KBM-7 (cell line): ENCODE data around the gene MYH11.

ENCODE experiments used
- DNase-seq: peaks from one replicate; pipeline ENCODE4 v3.0.0-alpha.2; 2015
- in situ Hi-C: fragments of 300-500 bp; cut with MboI; formaldehyde crosslinking; loops from 2 replicates; pipeline ENCODE4 v1.14.3; 2020; ENCODE audit warnings: low sequenced_read_pairs, low pct_unique_long_range_greater_than_20kb, mixed read lengths

The MYH11 gene

DNA sequence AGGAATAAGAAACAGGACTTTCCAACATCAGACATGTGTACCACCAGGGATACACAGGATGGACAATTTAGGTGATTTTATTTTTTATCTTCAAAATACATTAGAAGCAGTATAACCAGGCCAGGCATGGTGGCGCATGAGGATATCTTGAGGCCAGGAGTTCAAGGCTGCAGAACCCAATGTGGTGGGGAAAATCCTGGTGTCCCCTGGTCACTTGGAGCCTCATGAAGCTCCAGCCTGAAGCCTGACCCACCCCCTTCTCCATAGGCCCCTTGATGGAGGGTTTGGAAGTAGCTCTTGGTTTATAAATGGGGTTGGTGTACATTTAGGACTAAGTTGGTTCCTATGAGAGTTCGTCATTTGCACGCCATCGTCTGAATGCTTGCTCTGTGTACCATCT is 88.6 kb downstream of the MYH11 start:
- in situ Hi-C loops = no loop called here
- DNase-seq = no peak

DNA sequence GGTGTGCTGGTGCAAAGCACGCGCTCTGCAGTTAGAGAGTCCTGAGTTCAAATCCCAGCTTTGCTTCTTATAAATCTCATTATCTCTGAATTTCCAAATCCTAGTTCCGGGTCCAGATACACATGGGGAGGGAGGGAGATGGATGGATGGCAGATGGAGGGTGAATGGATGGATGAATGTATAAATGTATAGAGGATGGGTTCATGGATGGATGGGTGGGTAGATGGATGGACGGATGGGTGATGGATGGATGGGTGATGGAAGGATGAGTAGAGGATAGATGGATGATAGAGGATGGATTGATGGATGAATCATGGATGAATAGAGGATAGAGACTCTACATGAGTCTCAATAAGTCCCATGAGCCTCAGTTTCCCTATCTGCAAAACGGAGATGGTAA is 89.9 kb downstream of the MYH11 start:
- no peak for DNase-seq
- in situ Hi-C loops = no loop called here

DNA sequence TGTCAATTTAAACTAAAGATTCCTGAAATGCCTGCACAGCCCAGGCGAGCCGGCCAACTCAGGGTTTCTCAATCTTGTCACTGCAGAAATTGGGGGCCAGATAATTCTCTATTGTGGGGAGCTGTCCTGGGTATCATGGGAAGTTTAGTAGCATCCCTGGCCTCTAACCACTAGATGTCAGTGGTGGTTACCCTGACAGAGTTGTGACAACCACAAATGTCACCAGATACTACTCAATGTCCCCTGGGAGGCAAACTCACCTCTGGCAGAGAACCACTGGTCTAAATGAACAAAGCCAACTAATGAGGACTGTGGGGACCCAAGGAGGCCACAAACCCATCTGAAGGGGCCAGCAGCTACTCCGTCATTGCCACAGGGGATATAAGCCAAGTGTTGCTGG is 90.9 kb downstream of the MYH11 start:
- DNase-seq = peak; percentile 73
- in situ Hi-C loops = no loop called here

DNA sequence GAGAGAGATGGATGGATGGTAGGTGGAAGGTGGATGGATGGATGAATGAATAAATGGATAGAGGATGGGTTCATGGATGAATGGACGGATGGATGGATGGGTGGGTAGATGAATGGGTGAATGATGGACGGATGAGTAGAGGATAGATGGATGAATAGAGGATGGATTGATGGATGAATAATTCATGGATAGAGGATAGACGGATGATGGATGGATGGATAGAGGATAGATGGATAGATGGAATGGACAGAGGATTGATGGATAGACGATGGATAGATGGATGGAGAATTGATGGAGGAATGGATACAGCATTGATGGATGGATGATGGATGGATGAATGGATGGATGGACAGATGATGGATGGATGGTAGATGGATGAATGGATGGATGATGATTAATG is 91.7 kb downstream of the MYH11 start:
- DNase-seq = no peak
- in situ Hi-C loops = no loop called here

DNA sequence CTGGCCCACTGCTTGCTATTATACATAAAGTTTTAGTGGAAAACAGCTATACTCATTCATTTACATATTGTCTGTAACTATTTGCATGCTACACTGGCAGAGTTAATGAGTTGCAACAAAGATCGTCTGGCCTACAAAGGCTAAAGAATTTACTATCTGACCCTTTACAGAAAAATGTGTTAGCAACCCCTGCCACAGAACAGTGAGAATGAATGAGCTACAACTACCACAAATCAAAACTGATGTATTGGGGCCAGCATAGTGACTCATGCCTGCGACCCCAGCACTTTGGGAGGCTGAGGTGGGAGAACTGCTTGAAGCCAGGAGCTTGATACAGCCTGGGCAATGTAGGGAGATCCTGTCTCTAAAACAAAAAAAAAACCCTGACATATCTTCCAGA is 92.7 kb downstream of the MYH11 start:
- in situ Hi-C loops = no loop called here
- no peak for DNase-seq

DNA sequence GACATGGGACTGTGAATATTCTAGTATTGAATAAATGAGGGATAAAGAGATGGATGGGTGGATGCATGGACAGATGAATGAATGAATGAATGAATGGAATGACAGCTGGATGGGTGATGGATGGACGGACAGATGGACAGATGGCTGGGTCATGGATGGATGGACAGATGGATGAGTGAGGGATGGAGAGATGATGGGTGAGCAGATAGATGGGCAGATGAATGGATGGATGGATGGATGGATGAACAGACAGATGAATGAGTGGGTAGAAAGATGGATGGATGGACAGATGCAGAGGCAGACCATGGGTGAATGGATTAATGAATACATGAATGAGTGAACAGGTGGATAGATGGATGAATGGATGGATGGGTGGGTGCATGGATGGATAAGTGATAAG is 96.7 kb downstream of the MYH11 start:
- in situ Hi-C loops = no loop called here

DNA sequence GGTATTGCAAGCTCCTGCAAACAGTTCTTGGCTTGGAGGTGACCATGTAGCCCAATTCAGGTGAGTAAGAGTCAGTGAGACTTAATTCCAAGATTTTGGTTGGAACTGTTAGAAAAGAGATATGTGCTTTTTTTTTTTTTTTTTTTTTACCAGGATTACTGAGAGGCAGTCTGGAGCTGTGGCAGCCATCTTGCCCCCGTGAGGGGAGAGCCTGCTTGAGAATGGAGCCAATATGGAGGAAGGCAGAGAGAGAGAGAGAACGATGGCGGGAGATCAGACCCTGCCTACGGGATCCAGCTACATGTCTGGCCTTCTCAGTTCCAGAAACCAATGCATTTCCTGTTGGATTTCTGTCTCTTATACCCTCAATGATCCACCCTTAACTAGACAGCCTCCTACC is 97.8 kb downstream of the MYH11 start:
- in situ Hi-C loops = no loop called here
- DNase-seq = no peak

More for the DNA sequence above, 96.7 kb downstream of the MYH11 start:
- DNase-seq = no peak

DNA sequence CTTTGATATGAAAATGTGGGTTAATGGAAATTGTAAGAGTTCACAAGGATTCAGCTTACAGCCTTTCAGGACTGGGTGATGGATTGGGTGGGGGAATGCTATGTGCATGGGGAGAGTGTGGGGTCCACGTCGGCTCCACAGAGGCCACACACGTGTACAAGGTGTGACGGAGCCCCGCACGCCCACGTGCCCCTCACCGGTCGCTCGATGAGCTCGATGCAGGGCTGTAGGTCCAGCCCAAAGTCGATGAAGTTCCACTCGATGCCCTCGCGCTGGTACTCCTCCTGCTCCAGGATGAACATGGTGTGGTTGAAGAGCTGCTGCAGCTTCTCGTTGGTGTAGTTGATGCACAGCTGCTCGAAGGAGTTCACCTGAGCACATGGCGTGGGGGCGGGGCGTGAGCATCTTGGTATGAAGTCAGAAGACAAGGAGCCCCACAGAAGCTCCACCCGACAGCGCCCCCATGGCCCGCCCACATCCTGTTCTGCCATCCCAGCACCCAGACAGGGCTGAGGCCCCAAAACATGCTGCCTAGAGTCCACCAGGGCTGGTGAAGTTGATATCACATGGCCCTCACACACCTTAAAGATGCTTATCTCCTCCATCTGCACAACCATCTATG is 99.1 kb downstream of the MYH11 start:
- in situ Hi-C loops = no loop called here
- DNase-seq = no peak

DNA sequence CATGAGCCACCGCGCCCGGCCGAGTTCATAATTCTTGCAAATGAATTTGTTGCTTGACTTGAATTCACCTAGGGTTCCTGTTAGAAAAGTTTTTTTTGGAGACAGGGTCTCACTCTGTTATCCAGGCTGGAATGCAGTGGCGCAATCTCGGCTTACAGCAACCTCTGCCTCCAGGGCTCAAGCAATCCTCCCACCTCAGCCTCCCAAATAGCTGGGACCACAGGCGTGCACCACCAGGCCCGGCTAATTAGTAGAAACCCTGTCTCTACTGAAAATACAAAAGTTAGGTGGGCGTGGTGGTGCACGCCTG is 99.8 kb downstream of the MYH11 start:
- in situ Hi-C loops = no loop called here

DNA sequence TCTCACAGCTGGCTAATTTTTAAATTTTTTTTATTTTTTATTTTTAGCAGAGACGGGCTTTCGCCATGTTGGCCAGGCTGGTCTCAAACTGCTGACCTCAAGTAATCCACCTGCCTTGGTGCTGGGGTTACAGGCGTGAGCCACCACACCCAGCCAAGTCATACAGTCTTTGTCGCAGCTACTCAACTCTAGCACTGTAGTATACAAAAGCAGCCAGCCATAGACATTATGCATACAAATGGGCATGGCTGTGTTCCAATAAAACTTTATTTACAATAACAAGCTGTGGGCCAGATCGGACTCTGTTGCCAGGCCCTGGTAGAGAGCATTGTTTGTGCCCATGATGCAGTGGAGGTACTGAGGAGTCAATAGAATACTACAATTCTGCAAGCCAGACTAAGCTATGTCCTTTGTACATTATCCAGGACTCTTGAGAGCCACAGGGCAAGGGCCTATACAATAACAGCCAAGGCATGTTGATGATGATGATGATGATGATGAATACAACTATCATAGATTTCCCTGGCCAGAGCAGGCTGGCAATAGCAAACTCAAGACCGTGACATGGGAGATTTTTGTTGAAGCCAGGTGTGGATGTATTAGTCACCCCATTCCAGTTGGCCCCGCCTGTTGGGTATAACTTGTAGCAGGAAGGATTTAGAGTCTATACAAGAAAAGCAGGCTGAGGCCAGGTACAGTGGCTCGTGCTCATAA is 101.8 kb downstream of the MYH11 start:
- in situ Hi-C loops = no loop called here
- DNase-seq = no peak

More for the DNA sequence above, 99.8 kb downstream of the MYH11 start:
- no peak for DNase-seq

DNA sequence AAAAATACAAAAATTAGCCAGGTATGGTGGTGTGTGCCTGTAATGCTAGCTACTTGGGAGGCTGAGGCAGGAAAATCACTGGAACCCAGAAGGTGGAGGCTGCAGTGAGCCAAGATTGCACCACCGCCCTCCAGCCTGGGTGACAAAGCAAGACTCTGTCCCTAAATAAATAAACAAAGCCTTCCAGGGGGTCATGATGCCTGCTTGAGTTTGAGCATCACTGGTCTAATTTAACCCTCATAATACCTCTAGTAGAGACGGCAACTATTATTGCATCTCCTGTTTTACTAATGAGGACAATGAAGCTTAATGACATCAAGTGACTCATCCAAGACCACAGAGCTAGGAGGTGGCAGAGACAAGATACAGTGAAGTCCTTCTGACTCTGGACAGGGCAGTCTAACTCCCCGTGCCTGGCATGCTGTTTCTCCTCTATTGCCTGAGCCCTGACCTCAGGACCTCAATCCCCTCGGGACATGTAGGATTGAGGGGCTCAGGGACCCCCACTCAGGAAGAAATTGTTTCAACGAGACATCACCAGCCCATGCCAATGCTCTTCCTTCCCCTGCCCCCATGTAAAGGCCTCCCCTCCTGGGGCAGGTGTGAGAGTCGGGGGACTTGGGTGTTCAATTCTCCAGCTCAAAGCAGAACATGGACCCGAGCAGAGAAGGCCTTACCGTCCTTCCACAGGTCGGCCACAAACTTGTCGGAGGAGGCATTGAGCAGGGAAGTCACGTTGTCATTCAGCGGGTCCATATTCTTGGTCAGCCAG is 103.9 kb downstream of the MYH11 start:
- DNase-seq = no peak

DNA sequence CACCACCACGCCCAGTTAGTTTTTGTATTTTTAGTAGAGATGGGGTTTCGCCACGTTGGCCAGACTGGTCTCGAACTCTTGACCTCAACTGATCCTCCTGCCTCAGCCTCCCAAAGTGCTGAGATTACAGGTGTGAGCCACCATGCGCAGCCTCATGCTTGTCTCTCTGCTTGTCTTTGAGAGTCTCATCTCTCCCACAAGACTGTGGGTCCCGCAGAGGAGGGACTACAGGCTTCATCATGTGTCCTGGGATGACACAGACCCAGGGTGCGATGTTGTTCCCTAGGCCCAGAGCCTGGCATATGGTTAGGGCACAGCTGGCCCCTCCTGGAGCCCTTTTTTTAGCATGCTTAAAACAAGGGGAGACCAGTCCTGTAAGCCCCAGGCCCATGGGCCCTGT is 104.9 kb downstream of the MYH11 start:
- in situ Hi-C loops = no loop called here
- DNase-seq = no peak

More for the DNA sequence above, 103.9 kb downstream of the MYH11 start:
- in situ Hi-C loops = no loop called here

DNA sequence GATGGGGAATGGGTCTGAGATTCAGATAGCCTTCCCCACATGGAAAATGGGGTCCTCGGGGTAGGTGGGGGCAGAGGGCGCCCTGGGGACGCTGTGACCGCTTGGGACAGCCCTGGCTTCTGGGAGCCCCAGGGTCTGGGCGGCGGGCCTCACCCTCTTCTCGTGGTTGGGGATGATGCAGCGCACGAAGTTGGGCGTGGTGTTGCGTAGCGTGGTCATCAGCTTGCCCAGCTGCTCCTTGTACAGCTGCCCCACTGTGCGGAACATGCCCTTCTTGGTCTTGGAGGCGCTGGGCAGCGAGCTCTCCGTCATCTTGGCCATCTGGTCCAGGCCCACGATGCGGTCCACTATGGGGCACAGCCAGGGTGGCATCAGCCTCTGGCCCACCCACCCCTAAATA is 106.8 kb downstream of the MYH11 start:
- in situ Hi-C loops = no loop called here
- no peak for DNase-seq

DNA sequence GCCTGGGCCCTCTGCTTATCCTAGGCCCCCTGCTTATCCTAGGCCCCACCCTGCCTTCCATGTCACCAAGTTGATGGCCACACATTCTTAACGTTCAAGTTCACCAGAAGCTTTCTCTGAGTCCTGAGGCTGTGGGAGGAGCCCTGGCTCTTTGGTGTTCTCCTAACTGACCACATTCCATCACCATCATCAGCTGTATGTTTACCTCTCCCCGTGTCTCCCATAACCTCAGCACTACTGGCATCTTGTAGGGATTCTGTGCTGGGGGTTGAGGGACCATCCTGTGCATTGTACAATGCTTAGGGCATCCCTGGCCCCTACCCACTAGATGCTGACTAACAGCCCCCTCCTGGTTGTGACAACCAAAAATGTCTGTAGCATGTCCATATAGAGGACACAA is 107.5 kb downstream of the MYH11 start:
- in situ Hi-C loops = no loop called here
- no peak for DNase-seq

DNA sequence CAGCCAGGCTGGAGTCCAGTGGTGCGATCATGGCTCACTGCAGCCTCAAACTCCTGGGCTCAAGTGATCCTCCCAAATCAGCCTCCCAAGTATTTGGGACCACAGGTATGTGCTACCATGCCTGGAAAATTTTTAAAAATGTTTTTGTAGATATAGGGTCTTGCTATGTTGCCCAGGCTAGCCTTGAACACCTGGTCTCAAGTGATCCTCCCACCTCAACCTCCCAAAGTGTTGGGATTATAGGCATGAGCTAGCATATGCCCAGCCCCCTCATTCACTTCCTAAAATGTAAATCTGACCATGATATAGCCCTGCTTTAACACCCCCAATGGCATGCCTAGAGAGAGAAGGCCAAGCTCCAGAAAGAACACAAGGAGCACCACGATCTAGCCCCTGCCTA is 108.2 kb downstream of the MYH11 start:
- in situ Hi-C loops = no loop called here
- no peak for DNase-seq

DNA sequence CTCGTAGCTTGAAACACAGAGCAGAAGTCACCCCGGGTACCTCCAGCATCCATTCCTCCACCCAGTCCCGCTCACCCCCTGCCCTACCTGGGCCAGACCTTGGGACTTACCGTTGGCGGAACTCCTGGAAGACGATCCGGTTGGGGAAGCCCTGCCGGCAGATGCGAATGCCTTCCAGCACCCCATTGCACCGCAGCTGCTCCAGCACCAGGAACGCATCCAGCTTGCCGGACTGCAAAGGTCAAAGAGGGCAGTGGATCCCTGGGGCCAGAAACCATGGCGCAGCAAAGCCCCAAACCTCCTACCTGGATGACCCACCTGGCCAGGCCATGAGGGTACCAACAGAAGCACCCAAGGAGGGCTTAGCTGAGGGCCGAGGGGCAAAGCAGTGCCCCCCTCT is 108.9 kb downstream of the MYH11 start:
- DNase-seq = no peak
- in situ Hi-C loops = no loop called here

DNA sequence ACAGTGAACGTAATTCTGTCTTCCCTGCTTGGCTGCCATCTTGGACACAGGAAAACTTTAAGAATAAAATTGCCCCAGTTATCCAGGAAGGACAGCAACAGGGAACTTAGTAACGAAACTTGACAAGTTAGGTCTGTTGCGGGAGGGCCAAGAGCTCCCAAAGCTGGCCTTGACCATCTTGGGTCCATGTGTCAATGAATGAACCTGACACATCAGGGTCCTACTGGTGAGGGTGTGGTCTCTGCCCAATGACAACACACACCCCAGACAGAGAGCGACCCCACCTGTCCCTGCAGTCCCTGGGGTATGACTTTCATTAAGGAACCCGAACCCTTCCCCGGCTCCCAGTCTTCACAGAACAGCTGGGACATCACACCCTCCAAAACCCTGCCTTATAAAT is 110.5 kb downstream of the MYH11 start:
- no peak for DNase-seq
- in situ Hi-C loops = no loop called here

DNA sequence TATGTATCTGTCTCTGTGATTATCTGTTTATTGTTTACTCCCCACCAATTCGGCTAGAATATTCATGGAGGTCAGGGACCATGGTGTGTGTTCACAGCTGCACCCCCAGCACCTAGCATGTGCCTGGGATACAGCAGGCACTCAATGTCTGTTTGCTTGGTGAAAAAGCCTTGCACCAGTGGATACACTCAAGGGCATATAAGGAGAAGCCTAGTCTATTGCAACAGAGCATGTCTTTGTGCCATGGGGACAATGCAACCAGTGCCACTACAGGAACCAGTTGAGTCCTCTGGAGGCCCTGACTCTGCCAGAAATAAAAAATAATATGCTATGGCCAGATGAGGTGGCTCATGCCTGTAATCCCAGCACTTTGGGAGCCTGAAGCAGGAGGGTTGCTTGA is 113.2 kb downstream of the MYH11 start:
- no peak for DNase-seq
- in situ Hi-C loops = no loop called here

DNA sequence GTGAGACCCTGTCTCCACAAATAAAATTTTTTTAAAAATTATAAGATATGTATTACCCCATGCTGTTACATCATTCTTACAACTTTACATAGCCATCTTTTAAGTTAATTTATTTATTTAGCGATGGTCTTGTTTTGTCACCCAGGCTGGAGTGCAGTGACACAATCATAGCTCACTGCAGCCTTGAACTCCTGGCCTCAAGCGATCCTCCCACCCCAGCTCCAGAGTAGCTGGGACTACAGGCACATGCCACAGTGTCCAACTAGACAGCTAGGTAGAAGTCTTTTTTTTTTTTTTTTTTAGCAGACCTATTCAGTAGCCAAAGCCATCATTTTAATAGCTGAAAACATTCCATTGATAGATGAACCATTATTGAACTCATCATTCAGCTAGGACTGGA is 114.1 kb downstream of the MYH11 start:
- DNase-seq = no peak
- in situ Hi-C loops = no loop called here

DNA sequence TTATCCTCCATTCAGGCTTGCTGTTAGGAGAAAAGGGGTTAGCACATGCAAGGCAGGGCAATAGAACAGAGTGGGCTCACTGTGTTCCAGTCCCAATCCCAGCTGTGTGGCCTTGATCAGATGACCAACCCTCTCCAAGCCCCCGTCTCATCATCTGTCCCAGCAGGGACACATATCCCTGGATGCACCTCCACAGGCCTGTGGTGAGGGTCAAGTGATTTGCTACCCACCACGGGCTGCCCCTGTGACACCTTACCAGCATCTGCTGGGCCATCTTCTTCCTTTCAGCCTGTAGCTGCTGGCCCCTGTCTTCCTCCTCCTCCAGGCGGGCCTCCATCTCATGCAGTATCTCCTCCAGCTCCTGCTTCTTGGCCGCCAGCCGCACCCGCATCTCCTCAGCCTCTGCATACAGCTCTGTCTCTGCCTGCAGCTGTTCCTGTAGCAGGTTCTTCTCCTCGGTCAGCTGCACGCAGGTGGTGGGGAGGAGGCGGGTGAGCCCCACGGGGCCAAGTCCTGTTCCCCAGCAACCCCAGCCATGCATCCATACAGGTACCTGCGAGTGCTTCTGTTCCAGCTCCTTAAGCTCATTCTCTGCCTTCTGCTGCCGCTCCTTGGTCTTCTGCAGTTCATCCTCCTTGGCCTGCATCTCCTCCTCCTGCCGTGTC is 115.5 kb downstream of the MYH11 start:
- in situ Hi-C loops = no loop called here
- no peak for DNase-seq
